Astrocyte of the spinal cord (primary cell): ENCODE data around the gene BTBD6.
A peak's percentile ranks its signal among the peaks of the same experiment; 100 is the strongest.

Experiments used
- DNase-seq: peaks from one replicate; pipeline ENCODE4 v3.0.0; 2011; ENCODE audit warnings: low read depth, low spot score
- H3K4me3 ChIP-seq: 2 replicates; pipeline ENCODE4 v1.5.1; 2011; ENCODE audit warnings: low read depth, mild to moderate bottlenecking, low read length, moderate library complexity
- in situ Hi-C: cut with HindIII; loops from 2 replicates; pipeline ENCODE4 v1.10.0; 2017; ENCODE audit warnings: low sequenced_read_pairs
- TF ChIP-seq, protein P1 (sequence below): IDR thresholded peaks from 2 replicates; pipeline ENCODE4 v1.5.1; 2012; ENCODE audit warnings: low read depth, mild to moderate bottlenecking, low read length, inconsistent platforms

The BTBD6 gene

DNA sequence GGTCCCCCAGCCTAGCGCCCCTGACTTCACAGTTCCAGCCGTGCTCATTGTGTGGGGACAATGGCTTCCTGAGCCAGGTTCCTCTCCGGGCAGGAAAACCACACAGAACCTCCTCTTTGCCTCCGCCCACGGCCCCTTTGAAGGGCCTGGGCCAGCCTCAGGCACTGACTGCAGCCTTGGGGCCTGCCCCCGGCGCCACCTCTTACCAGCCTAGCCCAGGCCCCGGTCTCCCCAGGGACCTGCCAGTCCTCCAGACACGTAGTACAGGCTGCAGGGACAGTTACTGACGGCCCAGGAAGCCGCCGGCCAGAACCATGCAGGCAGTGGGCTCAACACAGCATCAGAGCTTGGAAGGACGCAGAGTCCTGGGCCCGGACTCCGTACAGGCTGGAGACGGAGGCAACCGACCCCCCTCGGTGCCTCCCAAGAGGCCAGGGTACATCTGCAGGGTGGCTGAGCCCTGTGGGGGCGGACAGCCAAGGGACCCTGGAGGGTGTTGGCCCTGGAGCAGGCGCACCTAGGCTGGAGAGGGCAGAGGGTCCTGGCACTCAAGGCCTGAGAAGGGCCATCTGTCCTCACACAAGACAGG is 46.3 kb upstream of the BTBD6 start:
- TF ChIP-seq, protein P1, sequence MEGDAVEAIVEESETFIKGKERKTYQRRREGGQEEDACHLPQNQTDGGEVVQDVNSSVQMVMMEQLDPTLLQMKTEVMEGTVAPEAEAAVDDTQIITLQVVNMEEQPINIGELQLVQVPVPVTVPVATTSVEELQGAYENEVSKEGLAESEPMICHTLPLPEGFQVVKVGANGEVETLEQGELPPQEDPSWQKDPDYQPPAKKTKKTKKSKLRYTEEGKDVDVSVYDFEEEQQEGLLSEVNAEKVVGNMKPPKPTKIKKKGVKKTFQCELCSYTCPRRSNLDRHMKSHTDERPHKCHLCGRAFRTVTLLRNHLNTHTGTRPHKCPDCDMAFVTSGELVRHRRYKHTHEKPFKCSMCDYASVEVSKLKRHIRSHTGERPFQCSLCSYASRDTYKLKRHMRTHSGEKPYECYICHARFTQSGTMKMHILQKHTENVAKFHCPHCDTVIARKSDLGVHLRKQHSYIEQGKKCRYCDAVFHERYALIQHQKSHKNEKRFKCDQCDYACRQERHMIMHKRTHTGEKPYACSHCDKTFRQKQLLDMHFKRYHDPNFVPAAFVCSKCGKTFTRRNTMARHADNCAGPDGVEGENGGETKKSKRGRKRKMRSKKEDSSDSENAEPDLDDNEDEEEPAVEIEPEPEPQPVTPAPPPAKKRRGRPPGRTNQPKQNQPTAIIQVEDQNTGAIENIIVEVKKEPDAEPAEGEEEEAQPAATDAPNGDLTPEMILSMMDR: no peak
- H3K4me3 ChIP-seq: no peak overlapping the region
- in situ Hi-C loops: no loop called here
- DNase-seq: no peak

DNA sequence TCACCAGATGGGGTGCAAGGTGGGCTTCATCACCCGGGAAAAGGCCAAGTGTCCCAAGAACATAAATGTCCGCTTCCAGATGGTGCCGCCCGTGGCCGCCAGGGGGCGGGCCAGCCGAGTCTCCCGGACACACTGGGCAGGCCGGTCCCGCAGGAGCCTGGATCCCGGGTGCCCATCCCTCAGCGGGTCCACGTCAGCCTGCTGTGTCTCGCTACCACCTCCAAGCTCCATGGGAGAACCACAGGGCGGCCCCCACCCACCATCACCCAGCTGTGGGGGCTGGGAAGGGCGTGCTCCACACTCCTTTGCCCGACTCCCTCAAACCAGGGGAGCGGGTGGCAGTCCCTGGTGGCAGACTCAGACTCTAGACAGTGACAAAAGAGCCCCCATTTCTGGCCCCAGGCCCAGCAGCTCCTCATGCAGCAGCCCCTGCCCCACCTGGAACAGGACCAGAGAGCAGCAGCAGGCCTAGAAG is 45.2 kb upstream of the BTBD6 start:
- no peak overlapping the region for H3K4me3 ChIP-seq
- in situ Hi-C loops: no loop called here
- peak; percentile 54 for DNase-seq
- TF ChIP-seq, protein P1: peak; percentile 88

DNA sequence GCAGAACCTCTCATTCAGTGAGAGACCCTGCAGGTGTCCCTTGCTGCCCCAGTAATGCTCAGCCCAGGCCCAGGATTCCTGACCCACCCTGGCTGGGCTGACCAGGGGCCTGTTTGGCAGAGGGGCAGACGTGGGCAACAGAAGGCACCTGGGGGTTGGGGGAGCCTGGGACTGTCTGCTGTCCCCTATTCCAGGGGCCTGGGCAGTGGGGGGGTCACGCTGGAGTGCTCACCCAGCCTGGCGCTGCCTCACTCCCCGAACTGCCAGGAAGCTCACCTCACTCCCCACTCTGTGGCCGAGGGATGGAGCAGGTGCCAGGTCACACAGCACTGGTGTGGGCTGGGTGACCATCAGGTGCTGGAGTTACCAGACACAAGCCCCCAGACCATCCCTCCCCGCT is 44.6 kb upstream of the BTBD6 start:
- TF ChIP-seq, protein P1: no peak
- DNase-seq: no peak
- in situ Hi-C loops: no loop called here
- H3K4me3 ChIP-seq: no peak overlapping the region

DNA sequence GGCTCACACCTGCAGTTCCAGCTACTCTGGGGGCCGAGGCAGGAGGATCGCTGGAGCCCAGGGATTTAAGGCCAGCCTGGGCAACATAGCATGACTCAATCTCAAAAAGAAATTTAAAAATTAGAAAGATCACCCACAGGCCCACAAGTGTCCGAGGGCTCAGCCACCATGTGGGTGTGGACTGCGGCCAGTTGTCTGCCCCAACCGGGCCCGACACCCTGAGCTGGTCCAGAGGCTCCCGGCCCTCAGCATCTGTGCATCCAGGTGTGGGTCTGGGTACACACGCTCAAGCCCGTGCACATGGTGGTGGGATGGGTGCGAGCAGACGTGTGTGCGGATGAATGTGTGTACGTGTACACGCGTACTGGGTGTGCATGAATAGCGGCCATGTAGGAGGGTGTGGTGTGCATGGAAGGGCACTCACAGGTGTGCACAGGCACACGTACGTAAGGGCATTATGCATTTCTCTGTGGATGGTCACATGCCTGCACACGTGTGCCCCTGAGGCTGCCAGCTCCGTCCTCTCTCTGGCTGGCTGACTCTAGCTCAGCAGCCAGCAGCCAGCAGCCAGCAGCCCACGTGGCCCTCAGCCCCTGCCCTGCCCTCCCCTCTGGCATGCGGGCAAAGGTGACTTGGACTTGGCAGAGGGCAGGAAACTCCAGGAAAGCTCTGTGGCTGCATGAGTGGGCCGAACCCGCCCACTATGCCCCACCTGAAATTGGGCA is 44.0 kb upstream of the BTBD6 start:
- TF ChIP-seq, protein P1: no peak
- DNase-seq: no peak
- H3K4me3 ChIP-seq: no peak overlapping the region
- in situ Hi-C loops: no loop called here

DNA sequence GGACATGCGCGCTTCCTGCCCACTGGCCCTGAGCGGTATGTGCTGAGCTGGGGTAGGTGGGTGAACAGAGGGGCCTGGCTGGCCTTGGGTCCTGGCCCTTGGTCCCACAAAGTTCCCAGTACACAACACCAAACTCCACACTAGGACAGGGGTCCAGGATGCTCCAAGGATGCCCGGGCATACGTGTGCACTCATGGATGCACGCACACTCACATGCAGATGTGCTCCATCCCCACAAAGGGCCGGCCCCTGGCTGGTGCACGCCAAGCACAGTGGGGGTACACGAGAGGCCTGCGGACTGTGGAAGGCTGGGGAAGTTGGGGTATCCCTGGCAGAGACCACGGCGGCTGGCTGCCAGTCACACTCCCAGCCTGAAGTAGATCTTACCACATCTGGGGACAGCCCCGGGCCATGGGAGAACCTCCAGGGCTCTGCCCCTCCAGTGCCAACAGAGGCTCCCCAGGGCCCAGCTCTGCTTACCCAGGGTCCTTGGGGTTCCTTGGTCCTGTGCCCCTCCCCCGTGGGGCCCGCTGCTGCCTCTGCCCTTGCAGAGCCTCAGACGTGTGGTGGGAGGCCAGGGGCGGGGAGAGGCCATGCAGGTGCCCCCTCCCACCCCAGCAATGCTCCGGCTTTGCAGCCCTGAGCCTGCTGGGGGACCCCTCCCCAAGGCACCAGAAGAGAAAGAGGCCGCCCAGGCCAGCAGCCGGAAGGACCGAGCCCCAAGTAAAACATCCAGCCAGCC is 43.2 kb upstream of the BTBD6 start:
- H3K4me3 ChIP-seq: no peak overlapping the region
- DNase-seq: no peak
- TF ChIP-seq, protein P1: no peak
- in situ Hi-C loops: no loop called here

DNA sequence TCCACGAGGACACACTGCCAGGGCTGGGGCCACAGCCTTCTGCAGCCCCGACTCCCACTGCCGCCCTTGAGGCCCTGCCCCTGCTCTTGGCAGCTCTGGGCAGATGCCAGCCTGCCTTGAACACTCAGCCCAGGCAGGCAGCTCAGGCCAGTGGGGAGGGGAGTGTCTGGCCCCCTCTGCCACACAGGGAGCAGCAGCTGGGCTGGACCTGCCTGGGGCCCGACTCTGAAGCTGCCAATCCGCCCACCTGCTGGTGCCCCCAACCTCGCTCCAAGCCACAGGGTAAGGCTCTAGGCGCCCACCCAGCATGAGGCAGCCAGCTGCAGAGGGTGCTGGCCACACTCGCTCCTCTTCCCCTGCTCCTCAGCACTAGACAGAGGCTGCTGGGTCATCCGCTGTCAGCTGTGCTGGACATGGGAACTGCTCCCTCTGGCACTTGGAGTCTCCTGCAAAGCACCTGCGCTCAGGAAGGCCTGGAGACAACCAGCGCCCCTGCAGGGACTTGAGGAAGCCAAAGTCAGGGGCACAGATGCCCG is 42.6 kb upstream of the BTBD6 start:
- TF ChIP-seq, protein P1: no peak
- no peak for DNase-seq
- no peak overlapping the region for H3K4me3 ChIP-seq
- in situ Hi-C loops: no loop called here
